CD4-positive, alpha-beta T cell treated with Interleukin-4 for 4 hours (primary cell): ENCODE results near the gene PNKD.

Experiments used
- DNase-seq: peaks from one replicate; pipeline ENCODE4 v3.0.0-alpha.2; 2020

PNKD gene

DNA sequence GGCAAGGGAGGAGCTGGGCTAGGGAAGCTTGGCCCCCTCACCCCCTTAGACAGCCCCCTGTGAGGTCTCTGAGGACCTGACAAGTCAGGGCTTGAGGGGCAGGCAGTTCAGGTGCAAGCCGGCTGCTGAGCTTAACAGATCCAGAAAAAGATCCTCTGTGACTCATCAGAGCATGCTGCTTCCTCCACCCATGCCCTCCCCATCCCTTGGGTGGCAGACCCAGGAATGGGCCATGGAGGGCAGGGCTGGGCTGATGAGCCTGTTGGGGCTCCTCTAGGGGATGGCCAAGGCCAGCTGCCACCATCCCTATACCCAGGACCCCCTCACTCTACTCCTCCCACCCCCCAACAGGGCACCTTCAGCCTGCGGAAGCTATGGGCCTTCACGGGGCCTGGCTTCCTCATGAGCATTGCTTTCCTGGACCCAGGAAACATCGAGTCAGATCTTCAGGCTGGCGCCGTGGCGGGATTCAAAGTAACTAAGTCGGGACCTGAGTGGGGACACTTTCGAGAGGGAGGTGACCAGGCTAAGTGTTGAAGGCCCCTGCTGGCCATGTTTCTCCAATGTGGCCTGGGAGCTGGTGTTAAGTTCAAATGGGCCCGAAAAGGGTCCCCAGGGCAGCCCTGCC lies 113.7 kb downstream of the PNKD start:
- DNase-seq, result no peak

DNA sequence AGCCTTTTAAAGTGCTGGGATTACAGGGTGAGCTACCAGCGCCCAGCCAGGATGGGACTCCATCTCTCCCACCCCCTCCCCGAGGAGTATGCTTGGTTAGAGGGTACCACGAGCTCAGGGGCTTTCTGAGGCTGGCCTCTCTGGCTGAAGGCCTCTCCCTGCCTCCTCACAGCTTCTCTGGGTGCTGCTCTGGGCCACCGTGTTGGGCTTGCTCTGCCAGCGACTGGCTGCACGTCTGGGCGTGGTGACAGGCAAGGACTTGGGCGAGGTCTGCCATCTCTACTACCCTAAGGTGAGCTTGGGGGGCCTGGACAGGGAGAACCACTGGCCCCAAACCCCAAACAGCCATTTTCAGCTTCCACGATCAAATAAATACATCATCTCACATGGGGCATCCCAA lies 114.7 kb downstream of the PNKD start:
- DNase-seq, result no peak

DNA sequence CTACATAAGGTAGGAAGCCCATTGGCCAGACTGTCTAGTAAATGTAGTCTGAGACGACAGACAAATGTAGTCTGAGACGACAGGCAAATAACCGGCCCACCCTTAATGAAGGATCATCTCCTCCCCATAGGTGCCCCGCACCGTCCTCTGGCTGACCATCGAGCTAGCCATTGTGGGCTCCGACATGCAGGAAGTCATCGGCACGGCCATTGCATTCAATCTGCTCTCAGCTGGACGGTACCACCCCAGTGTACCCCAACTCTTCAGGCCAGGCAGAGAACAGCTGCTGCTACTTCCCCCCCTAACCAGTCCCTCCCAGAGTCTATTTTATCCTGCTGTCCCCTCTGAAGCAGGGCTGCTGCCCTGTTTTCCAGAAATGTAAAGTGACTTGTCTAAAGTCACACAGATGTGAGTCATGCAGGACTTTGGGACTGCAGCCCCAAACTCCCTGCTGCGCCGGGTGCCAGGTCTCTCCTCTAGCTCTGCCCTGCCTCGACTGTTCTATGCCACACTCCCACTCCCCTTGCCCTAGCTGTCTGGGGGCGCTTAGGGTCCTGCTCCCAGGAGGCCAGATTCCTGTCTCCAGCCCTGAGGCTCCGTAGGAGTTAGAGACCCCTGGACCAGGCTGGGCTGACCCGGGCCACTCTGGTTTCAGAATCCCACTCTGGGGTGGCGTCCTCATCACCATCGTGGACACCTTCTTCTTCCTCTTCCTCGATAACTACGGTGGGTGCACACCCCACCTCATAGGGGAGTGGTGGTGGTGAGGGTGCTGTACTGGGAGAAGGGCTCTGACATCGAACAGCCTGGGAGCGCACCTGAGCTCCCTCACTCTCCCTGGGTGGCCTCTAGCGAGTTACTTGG lies 116.4 kb downstream of the PNKD start:
- DNase-seq, result no peak

DNA sequence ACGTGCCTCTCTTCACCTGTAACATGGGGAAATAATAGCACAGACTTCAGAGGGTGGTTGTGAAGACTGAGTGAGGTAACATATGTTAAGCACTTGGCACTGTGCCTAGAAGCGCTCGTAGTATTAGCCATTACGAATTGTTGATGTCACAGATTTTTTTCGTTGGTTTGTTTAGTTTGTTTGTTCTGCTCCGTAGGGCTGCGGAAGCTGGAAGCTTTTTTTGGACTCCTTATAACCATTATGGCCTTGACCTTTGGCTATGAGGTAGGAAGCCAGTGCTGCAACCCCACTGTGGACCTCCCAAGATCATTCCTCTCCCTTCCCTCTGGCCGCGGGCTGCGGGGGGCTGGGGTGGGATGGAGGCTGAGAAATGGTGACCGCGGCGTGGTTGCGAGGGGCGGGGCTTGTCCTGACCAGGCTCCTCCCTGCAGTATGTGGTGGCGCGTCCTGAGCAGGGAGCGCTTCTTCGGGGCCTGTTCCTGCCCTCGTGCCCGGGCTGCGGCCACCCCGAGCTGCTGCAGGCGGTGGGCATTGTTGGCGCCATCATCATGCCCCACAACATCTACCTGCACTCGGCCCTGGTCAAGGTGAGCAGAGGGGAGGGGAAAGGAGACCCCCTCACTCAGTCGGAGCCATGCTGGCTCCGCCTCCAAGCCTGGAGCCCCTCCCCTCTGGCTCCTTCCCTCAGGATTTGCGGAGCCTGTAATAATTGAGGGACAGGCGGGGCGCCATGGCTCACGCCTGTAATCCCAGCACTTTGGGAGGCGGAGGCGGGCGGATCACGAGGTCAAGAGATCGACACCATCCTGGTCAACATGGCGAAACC lies 117.3 kb downstream of the PNKD start:
- no peak for DNase-seq

DNA sequence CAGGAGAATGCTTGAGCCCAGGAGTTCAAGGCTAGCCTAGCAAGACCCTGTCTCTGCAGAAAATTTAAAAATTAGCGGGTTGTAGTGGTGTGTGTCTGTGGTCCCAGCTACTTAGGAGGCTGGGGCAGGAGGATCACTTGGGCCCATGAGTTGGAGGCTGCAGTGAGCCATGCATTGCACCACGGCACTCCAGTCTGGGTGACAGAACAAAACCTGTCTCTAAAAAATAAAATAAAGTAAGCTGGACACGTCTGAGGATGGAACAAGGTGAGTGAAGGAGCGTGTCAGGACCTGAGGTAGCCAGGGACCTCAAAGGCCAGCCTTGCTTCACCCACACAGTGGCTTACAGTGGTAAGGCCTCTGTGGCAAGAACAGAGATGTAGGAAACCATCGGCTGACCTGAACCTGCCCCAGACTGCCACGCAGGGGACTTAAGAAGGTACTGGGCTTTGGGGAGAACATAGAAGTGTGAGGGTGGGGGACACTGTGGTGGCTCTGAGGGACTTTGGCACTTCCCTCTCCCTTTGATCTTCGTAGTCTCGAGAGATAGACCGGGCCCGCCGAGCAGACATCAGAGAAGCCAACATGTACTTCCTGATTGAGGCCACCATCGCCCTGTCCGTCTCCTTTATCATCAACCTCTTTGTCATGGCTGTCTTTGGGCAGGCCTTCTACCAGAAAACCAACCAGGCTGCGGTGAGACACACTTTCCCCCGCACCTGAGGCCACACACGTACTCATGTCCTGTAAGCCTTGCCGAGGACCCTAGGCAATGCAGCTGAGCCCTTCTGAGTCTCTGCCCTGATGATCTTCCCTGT lies 119.2 kb downstream of the PNKD start:
- no peak for DNase-seq

DNA sequence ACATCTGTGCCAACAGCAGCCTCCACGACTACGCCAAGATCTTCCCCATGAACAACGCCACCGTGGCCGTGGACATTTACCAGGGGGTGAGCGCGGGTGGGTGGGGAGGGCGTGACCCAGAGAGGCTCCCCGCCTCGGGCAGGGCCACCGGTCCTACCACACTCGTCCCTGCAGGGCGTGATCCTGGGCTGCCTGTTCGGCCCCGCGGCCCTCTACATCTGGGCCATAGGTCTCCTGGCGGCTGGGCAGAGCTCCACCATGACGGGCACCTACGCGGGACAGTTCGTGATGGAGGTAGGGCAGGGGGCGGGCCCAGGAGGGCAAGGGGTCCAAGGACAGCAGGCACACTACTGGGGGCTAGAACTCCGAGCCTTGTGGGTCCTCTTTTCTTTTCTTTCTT lies 120.9 kb downstream of the PNKD start:
- no peak for DNase-seq

DNA sequence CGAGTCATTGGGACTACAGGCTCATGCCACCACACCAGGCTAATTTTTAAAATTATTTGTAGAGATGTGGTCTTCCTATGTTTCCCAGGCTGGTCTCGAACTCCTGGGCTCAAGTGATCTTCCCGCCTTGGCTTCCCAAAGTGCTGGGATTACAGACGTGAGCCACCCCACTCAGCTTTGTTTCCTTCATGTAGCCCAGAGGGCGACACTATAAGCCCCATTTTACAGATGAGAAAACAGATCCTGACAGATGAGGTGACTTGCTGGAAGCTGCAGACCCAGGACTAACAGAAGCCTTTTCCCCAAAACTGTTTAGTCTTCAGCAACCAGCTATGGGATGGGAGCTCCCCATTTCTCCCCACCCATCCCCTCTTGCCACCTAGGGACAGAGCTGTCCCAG lies 122.1 kb downstream of the PNKD start:
- DNase-seq, result no peak

DNA sequence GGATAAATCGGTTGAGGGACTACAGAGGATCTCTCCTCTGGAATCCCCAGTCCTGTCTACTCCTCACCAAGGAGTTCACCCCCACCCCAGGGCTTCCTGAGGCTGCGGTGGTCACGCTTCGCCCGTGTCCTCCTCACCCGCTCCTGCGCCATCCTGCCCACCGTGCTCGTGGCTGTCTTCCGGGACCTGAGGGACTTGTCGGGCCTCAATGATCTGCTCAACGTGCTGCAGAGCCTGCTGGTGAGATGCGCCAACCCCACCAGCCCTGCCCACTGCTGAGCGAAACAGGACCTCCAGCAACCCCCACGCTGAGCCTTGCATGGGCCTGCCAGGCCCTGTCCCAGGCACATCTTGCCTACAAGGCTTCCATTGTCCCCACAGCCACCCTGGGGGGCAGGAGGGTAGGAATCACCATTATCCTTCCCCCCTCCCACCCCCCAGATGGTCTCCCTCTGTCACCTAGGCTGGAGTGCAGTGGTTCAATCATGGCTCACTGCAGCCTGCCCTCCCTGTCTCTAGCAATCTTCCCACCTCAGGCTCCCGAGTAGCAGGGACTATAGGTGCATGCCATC lies 122.7 kb downstream of the PNKD start:
- no peak for DNase-seq

DNA sequence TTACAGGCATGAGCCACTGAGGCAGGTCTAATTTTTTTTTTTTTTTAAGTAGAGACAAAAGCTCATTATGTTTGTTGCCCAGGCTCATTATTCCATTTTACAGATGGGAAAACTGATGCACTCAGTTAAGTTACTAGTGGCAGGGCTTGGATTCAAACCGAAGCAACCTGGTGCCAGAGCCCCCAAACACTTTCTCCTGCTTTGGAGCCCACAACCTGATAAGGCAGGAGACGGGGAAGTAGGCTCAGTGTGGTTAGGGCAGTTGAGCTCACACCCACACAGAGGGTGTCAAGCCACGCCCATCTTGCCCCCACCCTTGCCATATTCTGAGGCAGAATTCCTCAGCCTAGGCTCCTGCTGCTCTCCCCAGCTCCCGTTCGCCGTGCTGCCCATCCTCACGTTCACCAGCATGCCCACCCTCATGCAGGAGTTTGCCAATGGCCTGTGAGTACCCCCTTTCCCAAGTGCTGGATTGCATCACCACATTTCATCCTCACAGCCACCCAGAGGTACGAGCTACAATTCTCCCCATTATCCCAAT lies 123.5 kb downstream of the PNKD start:
- DNase-seq, result no peak

DNA sequence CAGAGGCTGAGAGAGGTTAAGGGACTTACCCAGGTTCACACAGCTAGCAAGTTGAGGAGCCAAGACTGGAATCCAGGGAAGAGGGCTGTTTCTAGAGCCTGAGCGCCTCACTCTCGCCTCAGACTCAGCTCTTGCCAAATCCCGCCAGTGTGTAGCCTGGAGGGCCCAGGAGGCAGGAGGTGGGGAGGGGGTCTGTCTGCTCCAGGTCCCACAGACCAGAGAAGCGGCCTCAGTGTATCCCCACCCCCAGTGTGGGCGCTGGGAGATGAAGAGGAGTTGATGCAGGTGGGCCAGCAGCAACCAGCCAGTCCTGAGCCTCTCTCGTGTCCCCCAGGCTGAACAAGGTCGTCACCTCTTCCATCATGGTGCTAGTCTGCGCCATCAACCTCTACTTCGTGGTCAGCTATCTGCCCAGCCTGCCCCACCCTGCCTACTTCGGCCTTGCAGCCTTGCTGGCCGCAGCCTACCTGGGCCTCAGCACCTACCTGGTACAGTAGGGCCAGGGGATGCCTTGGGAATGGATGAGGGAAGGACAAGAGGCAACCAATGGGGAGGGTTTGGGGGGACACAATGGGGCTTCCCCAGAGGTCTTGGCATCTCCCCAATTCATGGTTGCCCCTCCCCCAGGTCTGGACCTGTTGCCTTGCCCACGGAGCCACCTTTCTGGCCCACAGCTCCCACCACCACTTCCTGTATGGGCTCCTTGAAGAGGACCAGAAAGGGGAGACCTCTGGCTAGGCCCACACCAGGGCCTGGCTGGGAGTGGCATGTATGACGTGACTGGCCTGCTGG lies 124.2 kb downstream of the PNKD start:
- no peak for DNase-seq

DNA sequence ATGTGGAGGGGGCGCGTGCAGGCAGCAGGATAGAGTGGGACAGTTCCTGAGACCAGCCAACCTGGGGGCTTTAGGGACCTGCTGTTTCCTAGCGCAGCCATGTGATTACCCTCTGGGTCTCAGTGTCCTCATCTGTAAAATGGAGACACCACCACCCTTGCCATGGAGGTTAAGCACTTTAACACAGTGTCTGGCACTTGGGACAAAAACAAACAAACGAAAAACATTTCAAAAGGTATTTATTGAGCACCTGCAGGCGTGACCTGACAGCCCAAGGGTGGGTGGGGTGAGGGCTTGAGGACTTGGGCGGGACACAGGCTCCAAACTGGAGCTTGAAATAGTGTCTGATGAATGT lies 124.7 kb downstream of the PNKD start:
- no peak for DNase-seq

DNA sequence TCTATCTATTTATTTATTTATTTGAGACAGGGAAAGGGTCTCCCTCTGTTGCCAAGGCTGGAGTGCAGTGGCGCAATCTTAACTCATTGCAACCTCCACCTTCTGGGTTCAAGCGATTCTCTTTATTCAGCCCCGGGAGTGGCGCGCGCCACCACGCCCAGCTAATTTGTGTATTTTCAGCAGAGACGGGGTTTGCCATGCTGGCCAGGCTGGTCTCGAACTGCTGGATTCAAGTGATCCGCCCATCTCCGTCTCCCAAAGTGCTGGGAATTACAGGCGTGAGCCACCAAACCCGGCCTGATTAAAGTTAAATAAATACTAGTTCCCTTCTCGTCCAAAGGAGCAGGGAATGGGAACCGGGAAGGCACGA lies 125.1 kb downstream of the PNKD start:
- no peak for DNase-seq

DNA sequence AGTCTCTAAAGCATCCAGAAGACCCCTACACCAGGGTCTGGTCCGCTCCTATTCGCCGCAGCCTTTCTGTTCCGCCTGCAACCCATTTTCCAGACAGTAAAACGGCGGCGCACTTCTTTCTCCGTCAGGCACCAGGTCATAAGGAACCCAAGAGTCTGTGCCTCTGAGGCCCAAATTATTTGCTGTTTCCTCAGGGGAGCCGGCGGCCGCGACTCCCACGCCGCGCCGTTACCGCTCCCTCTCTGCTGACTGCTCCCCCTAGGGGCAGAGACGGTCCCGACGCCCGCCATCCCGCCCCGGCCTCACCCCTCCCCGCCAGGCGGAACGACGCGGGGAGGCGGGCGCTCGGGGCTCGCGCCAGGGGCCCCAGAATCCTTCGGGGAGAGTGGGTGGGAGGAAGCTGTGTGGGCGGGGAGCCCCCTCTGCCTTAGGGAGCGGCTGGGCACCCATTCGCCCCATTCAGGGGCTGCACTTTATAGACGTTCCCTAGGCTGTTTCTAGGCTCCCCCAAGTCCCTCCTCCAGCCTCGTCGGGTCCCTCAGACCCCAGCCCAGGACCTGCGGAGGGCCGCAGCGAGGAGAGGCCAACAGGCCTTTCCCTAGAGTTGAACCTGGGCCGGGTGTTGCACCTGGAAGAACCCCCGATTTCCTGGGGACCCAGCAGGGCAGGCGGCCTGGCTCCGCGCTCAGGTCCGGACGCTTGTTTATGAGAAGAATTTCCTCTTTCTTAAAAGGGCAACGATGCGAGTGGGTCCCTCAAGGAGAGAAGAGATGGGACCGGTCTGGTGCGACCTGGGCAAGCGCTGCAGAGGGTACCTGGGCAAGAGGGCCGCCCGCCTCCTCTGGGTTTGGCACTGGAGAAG lies 125.7 kb downstream of the PNKD start:
- peak; percentile 97 for DNase-seq
